OCI-LY7 (cell line): ENCODE data around the gene PRR30. TPM values are rescaled to one million over a fixed set of nuclear protein-coding genes. Genes with fewer than 3 reads are reported as not detected.
A peak's percentile ranks its signal among the peaks of the same experiment; 100 is the strongest.

Experiments used
- BruUV-seq: library from RNA; stranded (reverse); fragments of 400-500 nt; replicated peaks from 2 replicates; lab custom pipeline; 2021; lab: Mats Ljungman, UMichigan
- CTCF ChIA-PET: fragments of 300-600 bp; sonication (Branson Sonifier 250); formaldehyde crosslinking; loops from one replicate; lab custom pipeline; 2022; ENCODE audit warnings: antibody characterized with exemption; ENCODE audit not compliant: unreplicated experiment; lab: Charles Lee
- POLR2A ChIA-PET: fragments of 300-600 bp; sonication (Branson Sonifier 250); formaldehyde crosslinking; loops from one replicate; lab custom pipeline; 2022; ENCODE audit warnings: antibody characterized with exemption; lab: Charles Lee
- DNase-seq: peaks from one replicate; pipeline ENCODE4 v3.0.0-alpha.2; 2015; ENCODE audit warnings: low spot score
- H2AFZ ChIP-seq: fragments of 200-600 bp; sonication (generic), shearing (Covaris generic); 2 replicates; pipeline ENCODE4 v1.6.1; 2014; ENCODE audit warnings: mild to moderate bottlenecking, antibody characterized with exemption, low read length, moderate library complexity
- H3K27ac ChIP-seq: fragments of 200-600 bp; sonication (generic); 2 replicates; pipeline ENCODE4 v1.5.1; 2014; ENCODE audit warnings: mixed run types, low read depth, mild to moderate bottlenecking, moderate library complexity, low read length, inconsistent platforms; ENCODE audit not compliant: poor library complexity, severe bottlenecking
- H3K36me3 ChIP-seq: fragments of 200-600 bp; sonication (generic); 2 replicates; pipeline ENCODE4 v1.6.1; 2014; ENCODE audit warnings: mild to moderate bottlenecking, antibody characterized with exemption, low read length, moderate library complexity, mixed read lengths; ENCODE audit not compliant: insufficient read depth
- H3K4me1 ChIP-seq: fragments of 200-600 bp; sonication (generic); 2 replicates; pipeline ENCODE4 v1.5.1; 2014; ENCODE audit warnings: mild to moderate bottlenecking, low read length; ENCODE audit not compliant: insufficient read depth, poor library complexity, severe bottlenecking
- H3K4me2 ChIP-seq: fragments of 200-600 bp; sonication (generic); 2 replicates; pipeline ENCODE4 v1.6.1; 2014; ENCODE audit warnings: mild to moderate bottlenecking, low read length
- H3K4me3 ChIP-seq: fragments of 200-600 bp; sonication (generic); 2 replicates; pipeline ENCODE4 v1.5.1; 2014; ENCODE audit warnings: mild to moderate bottlenecking, low read depth, low read length; ENCODE audit not compliant: poor library complexity, severe bottlenecking
- H3K79me2 ChIP-seq: fragments of 200-600 bp; sonication (generic); 2 replicates; pipeline ENCODE4 v1.6.1; 2016; ENCODE audit warnings: low read depth, mild to moderate bottlenecking, low read length, moderate library complexity, mixed read lengths; ENCODE audit not compliant: insufficient read depth
- H3K9me2 ChIP-seq: fragments of 200-600 bp; sonication (generic); 2 replicates; pipeline ENCODE4 v1.6.1; 2016; ENCODE audit warnings: mild to moderate bottlenecking, low read length, mixed read lengths; ENCODE audit not compliant: insufficient read depth
- H3K9me3 ChIP-seq: fragments of 200-600 bp; sonication (generic); 2 replicates; pipeline ENCODE4 v1.6.1; 2014; ENCODE audit warnings: mild to moderate bottlenecking, mixed run types, low read length, mixed read lengths
- H4K20me1 ChIP-seq: fragments of 200-600 bp; sonication (generic); 2 replicates; pipeline ENCODE4 v1.6.1; 2014; ENCODE audit warnings: mild to moderate bottlenecking, antibody characterized with exemption, low read length, moderate library complexity, mixed read lengths; ENCODE audit not compliant: insufficient read depth
- CTCF ChIP-seq: fragments of 200-600 bp; sonication (generic); conservative IDR thresholded peaks from 2 replicates; pipeline ENCODE4 v1.5.1; 2014; ENCODE audit warnings: mild to moderate bottlenecking, antibody characterized with exemption, low read length, moderate library complexity, mixed read lengths
- EZH2phosphoT487 ChIP-seq: fragments of 200-600 bp; sonication (generic); IDR thresholded peaks from 2 replicates; pipeline ENCODE4 v1.6.1; 2018; ENCODE audit warnings: low read depth, borderline replicate concordance, mild to moderate bottlenecking, mixed run types, antibody characterized with exemption, low read length, moderate library complexity, mixed read lengths
- intact Hi-C: fragments of 100-400 bp; cut with micrococcal nuclease; formaldehyde crosslinking; loops from one replicate; pipeline ENCODE4 v1.10.0; 2022; ENCODE audit not compliant: unreplicated experiment
- total RNA-seq, 2 experiments: library from RNA; depleted of rRNA in 1 of 2; stranded (reverse); fragments of >200 nt in 1 of 2; shearing (Covaris generic) in 1 of 2; gene quantifications; 2 replicates each; pipeline ENCODE4 v1.2.3, GENCODE V29; 2014 to 2022

PRR30 gene
- total RNA-seq, 2 experiments from 2014 or later = not detected

- H3K36me3 ChIP-seq = no peaks in the 10 kb centered on the region
- peaks cover 10% of the 10 kb centered on the region for H3K4me1 ChIP-seq
- ChIA-PET POLR2A (interaction anchor here (0.6 kb wide), 1 partner anchor 298 kb away, joined by 4 read pairs; no protein-coding TSS in a partner anchor), CTCF (interaction anchor here (1.2 kb wide), 1 partner anchor 68 kb away, joined by 3 read pairs; no protein-coding TSS in a partner anchor)
- H4K20me1 ChIP-seq = no peaks in the 10 kb centered on the region
- H3K9me3 ChIP-seq = no peaks in the 10 kb centered on the region
- DNase-seq = no peak
- no peak overlapping the region for H3K4me2 ChIP-seq
- no peak for TF ChIP-seq CTCF
- no peak for TF ChIP-seq EZH2phosphoT487
- intact Hi-C loops = no loop called here
- no peaks in the 10 kb centered on the region for H3K9me2 ChIP-seq
- H3K4me3 ChIP-seq = no peak overlapping the region
- no peak overlapping the region for H2AFZ ChIP-seq
- BruUV-seq = no TSS peak
- no peaks in the 10 kb centered on the region for H3K79me2 ChIP-seq
- H3K27ac ChIP-seq = no peak overlapping the region
These were observed 36.9 kb downstream of the PRR30 start for GRCh38 chr2:27102329-27102728.

GRCh38 chr2:27100036-27100435 lies 39.2 kb downstream of the PRR30 start:
- Histone ChIP-seq H3K79me2 (no peaks in the 10 kb centered on the region), H4K20me1 (no peaks in the 10 kb centered on the region), H3K9me3 (no peaks in the 10 kb centered on the region), H3K4me2 (no peak overlapping the region), H3K27ac (no peak overlapping the region), H3K4me3 (no peak overlapping the region), H3K36me3 (no peaks in the 10 kb centered on the region), H3K4me1 (peaks cover 14% of the 10 kb centered on the region), H2AFZ (no peak overlapping the region), H3K9me2 (no peaks in the 10 kb centered on the region)
- no peak for DNase-seq
- POLR2A ChIA-PET = no interaction called here
- intact Hi-C loops = no loop called here
- BruUV-seq = no TSS peak
- CTCF ChIA-PET = interaction anchor here (1.1 to 1.2 kb wide), 3 partner anchors 33 to 179 kb away, joined by 3 to 6 read pairs (median 3); no protein-coding TSS in a partner anchor
- TF ChIP-seq CTCF = peak; percentile 37; the same call in 1 of the 2 replicates
- no peak for TF ChIP-seq EZH2phosphoT487

GRCh38 chr2:27099334-27099955 lies 39.8 kb downstream of the PRR30 start:
- Histone ChIP-seq H3K27ac (no peak overlapping the region), H3K4me1 (peaks cover 14% of the 10 kb centered on the region), H3K4me3 (no peak overlapping the region), H3K9me2 (no peaks in the 10 kb centered on the region), H3K9me3 (no peaks in the 10 kb centered on the region), H2AFZ (no peak overlapping the region), H3K4me2 (no peak overlapping the region), H3K36me3 (no peaks in the 10 kb centered on the region), H3K79me2 (no peaks in the 10 kb centered on the region), H4K20me1 (no peaks in the 10 kb centered on the region)
- no peak for DNase-seq
- POLR2A ChIA-PET = interaction anchor here (0.6 kb wide), 2 partner anchors 83 to 177 kb away, joined by 3 to 5 read pairs; no protein-coding TSS in a partner anchor
- TF ChIP-seq EZH2phosphoT487 (no peak), CTCF (no peak)
- intact Hi-C loops = no loop called here
- TSS peak; percentile 48 for BruUV-seq
- CTCF ChIA-PET = interaction anchor here (0.8 to 1.2 kb wide), 4 partner anchors 34 to 200 kb away, joined by 3 to 6 read pairs (median 4); no protein-coding TSS in a partner anchor
